Stomach (tissue), 9 donors: ENCODE measurements around the gene AP2A1. TPM values are rescaled to one million over a fixed set of nuclear protein-coding genes. Genes with fewer than 3 reads are reported as not detected.

Experiments
- DNase-seq, 2 donors: peaks; one replicate each; pipeline versions ENCODE4 v3.0.0 to v3.0.0-alpha.2; 2013 to 2019
- H3K27ac ChIP-seq, 5 donors: fragments of 200-600 bp in 4 of 5; sonication (generic) in 4 of 5; one replicate each; pipeline ENCODE4 v1.5.1; 2013 to 2019; ENCODE audit warnings: mild to moderate bottlenecking in 1 of 5, moderate library complexity in 1 of 5
- H3K27me3 ChIP-seq, 3 donors: fragments of 200-600 bp; sonication (generic); one replicate each; pipeline ENCODE4 v1.5.1; 2017 to 2019; ENCODE audit warnings: mixed run types in 1 of 3
- H3K36me3 ChIP-seq, 4 donors: fragments of 200-600 bp; sonication (generic); 1 replicate in 3 of 4; 2 replicates in 1 of 4; pipeline ENCODE4 v1.5.1; 2016 to 2019
- H3K4me1 ChIP-seq, 4 donors: fragments of 200-600 bp; sonication (generic); one replicate each; pipeline ENCODE4 v1.5.1; 2016 to 2019
- H3K4me3 ChIP-seq, 4 donors: fragments of 200-600 bp; sonication (generic) in 3 of 4; one replicate each; pipeline ENCODE4 v1.5.1; 2016 to 2019; ENCODE audit warnings: mild to moderate bottlenecking in 1 of 4
- H3K9me3 ChIP-seq, 4 donors: fragments of 200-600 bp; sonication (generic); one replicate each; pipeline ENCODE4 v1.5.1; 2016 to 2019
- EP300 ChIP-seq: sonication (generic); formaldehyde crosslinking; IDR thresholded peaks from one replicate; pipeline ENCODE4 v1.6.1; 2017; ENCODE audit warnings: antibody characterized with exemption
- POLR2A ChIP-seq, 4 donors: fragments of 450-650 bp; IDR thresholded peaks; one replicate each; pipeline ENCODE4 v1.6.1; 2016; ENCODE audit warnings: antibody characterized with exemption in 4 of 4, control low read depth in 2 of 4, mild to moderate bottlenecking in 1 of 4, moderate library complexity in 1 of 4
- POLR2AphosphoS5 ChIP-seq, 3 donors: sonication (generic); formaldehyde crosslinking; IDR thresholded peaks; one replicate each; pipeline ENCODE4 v1.6.1; 2016; ENCODE audit warnings: antibody characterized with exemption in 3 of 3
- WGBS, 5 donors: extraction: QIAGEN DNeasy Blood & Tissue Kit in 3 of 5; methylation state at CpG; one replicate each; pipeline versions ENCODE4 v1.1.5 to v1.1.7; 2013 to 2018; 5-methylcytosine and 5-hydroxymethylcytosine counted together
- intact Hi-C: fragments of 100-400 bp; cut with DNase I; formaldehyde crosslinking; loops from one replicate; pipeline ENCODE4 v1.15.1; 2023; ENCODE audit warnings: low total_unique reads
- polyA plus RNA-seq, 3 donors: library from polyadenylated mRNA; stranded (reverse); fragments of 200-250 nt; gene quantifications; one replicate each; pipeline ENCODE4 v1.2.3, GENCODE V29; 2013
- total RNA-seq, 5 donors: library from RNA; depleted of rRNA; stranded (reverse); fragments of >200 nt; gene quantifications; one replicate each; pipeline versions ENCODE4 v1.1.0 to v1.2.3, GENCODE V29; 2014 to 2016
- TF ChIP-seq, protein P1 (sequence below), 7 experiments: fragments of 450-650 bp in 4 of 7; fragments of 200-600 bp in 3 of 7; sonication (generic) in 3 of 7; IDR thresholded peaks; one replicate each; pipeline ENCODE4 v1.5.1; 2016 to 2019; ENCODE audit warnings: antibody characterized with exemption in 7 of 7, control low read depth in 2 of 7, mild to moderate bottlenecking in 1 of 7
- donor health status: healthy with polysubstance abuse.
- donor health status: Bipolar disorder and iron deficiency.
- donor health status: healthy.

The AP2A1 gene
- total and polyA plus RNA-seq, 8 donors: 19.8 to 177 (median 29.2) TPM

DNA sequence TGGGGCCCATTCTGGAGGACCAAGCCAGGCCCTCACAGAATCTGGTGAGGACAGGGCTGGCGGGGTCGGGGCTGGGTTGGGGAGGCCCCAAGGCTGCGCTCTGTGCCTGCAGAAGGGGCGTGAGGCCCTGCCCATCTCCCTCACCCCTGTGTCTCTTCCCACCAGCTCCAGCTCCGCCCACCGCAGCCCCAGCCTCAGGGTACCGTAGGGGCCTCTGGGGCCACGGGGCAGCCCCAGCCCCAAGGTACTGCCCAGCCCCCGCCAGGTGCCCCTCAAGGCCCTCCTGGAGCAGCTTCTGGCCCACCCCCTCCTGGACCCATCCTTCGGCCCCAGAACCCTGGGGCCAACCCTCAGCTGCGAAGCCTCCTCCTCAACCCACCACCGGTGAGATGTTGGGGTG, 68.8 kb downstream of the AP2A1 start:
- H3K9me3 ChIP-seq: no peaks in the 10 kb centered on the region
- H3K4me3 ChIP-seq: no peak overlapping the region
- DNase-seq: no peak
- no peak overlapping the region for H3K27ac ChIP-seq
- no peaks in the 10 kb centered on the region for H3K27me3 ChIP-seq
- TF ChIP-seq, protein P1, sequence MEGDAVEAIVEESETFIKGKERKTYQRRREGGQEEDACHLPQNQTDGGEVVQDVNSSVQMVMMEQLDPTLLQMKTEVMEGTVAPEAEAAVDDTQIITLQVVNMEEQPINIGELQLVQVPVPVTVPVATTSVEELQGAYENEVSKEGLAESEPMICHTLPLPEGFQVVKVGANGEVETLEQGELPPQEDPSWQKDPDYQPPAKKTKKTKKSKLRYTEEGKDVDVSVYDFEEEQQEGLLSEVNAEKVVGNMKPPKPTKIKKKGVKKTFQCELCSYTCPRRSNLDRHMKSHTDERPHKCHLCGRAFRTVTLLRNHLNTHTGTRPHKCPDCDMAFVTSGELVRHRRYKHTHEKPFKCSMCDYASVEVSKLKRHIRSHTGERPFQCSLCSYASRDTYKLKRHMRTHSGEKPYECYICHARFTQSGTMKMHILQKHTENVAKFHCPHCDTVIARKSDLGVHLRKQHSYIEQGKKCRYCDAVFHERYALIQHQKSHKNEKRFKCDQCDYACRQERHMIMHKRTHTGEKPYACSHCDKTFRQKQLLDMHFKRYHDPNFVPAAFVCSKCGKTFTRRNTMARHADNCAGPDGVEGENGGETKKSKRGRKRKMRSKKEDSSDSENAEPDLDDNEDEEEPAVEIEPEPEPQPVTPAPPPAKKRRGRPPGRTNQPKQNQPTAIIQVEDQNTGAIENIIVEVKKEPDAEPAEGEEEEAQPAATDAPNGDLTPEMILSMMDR (IDR thresholded peaks at IDR 0.05): no peak
- no peak for TF ChIP-seq POLR2AphosphoS5 (IDR thresholded peaks at IDR 0.05)
- TF ChIP-seq POLR2A (IDR thresholded peaks at IDR 0.05): no peak
- TF ChIP-seq EP300: no peak
- H3K4me1 ChIP-seq: peaks cover 0 to 14% (median 0%) of the 10 kb centered on the region in 4 donors
- H3K36me3 ChIP-seq: peaks cover 81 to 100% (median 95%) of the 10 kb centered on the region in 4 donors
- intact Hi-C loops: no loop called here
- WGBS, 5 donors: 93 to 99% (median 96%) methylated on average over 6 to 12 of the region's 12 CpGs

- no peak overlapping the region for H3K27ac ChIP-seq
- no peak for TF ChIP-seq POLR2AphosphoS5 (IDR thresholded peaks at IDR 0.05)
- TF ChIP-seq, protein P1 (IDR thresholded peaks at IDR 0.05): no peak
- no peak for TF ChIP-seq POLR2A (IDR thresholded peaks at IDR 0.05)
- no peak for TF ChIP-seq EP300
- no peak overlapping the region for H3K4me3 ChIP-seq
- DNase-seq: no peak
- intact Hi-C loops: no loop called here
- 93 to 97% (median 96%) methylated on average over 16 to 20 of the region's 20 CpGs for WGBS, 5 donors
- peaks cover 72 to 98% (median 93%) of the 10 kb centered on the region in 4 donors for H3K36me3 ChIP-seq
- peaks cover 0 to 14% (median 0%) of the 10 kb centered on the region in 4 donors for H3K4me1 ChIP-seq
- H3K9me3 ChIP-seq: no peaks in the 10 kb centered on the region
- H3K27me3 ChIP-seq: no peaks in the 10 kb centered on the region
These were observed 69.6 kb downstream of the AP2A1 start for GRCh38 chr19:49836176-49837008.

GRCh38 chr19:49837009-49837310, 70.2 kb downstream of the AP2A1 start:
- 91 to 94% (median 92%) methylated on average over 5 of the region's 5 CpGs for WGBS, 5 donors
- no peak for DNase-seq
- no peaks in the 10 kb centered on the region for H3K27me3 ChIP-seq
- no peak for TF ChIP-seq POLR2AphosphoS5 (IDR thresholded peaks at IDR 0.05)
- H3K36me3 ChIP-seq: peaks cover 67 to 92% (median 88%) of the 10 kb centered on the region in 4 donors
- intact Hi-C loops: no loop called here
- no peak overlapping the region for H3K4me3 ChIP-seq
- H3K9me3 ChIP-seq: no peaks in the 10 kb centered on the region
- H3K4me1 ChIP-seq: peaks cover 0 to 9% (median 0%) of the 10 kb centered on the region in 4 donors
- no peak overlapping the region for H3K27ac ChIP-seq

DNA sequence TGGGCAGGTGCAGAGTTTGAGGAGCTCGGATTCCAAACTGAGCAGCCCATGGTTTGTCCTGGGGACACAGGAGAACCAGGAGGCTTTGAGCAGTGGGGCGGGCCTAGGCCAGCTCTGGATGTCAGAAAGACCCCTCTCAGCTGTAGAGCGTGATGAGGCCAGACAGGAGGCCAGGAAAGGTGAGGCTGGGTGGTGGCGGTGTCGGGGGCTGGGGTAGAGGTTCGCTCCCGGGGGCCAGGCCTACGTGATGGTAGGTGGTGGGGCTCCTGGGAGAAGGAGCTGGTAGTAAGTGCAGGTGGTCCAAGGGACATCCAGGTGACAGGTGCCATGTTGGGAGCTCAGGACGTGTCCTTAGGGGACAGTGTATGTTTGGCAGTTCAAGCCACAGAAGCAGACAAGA, 70.6 kb downstream of the AP2A1 start:
- peaks cover 62 to 88% (median 83%) of the 10 kb centered on the region in 4 donors for H3K36me3 ChIP-seq
- H3K27me3 ChIP-seq: no peaks in the 10 kb centered on the region
- DNase-seq: no peak
- H3K4me3 ChIP-seq: no peak overlapping the region
- 93 to 97% (median 95%) methylated on average over 9 of the region's 9 CpGs for WGBS, 5 donors
- no peak overlapping the region for H3K27ac ChIP-seq
- TF ChIP-seq, protein P1 (IDR thresholded peaks at IDR 0.05): no peak
- TF ChIP-seq POLR2AphosphoS5 (IDR thresholded peaks at IDR 0.05): no peak
- TF ChIP-seq POLR2A (IDR thresholded peaks at IDR 0.05): no peak
- TF ChIP-seq EP300: no peak
- intact Hi-C loops: no loop called here
- peaks cover 0 to 4% (median 0%) of the 10 kb centered on the region in 4 donors for H3K4me1 ChIP-seq
- H3K9me3 ChIP-seq: no peaks in the 10 kb centered on the region
